Measurements from ENCODE around the gene SCAF1. TPM values are rescaled to one million over a fixed set of nuclear protein-coding genes. Genes with fewer than 3 reads are reported as not detected.
"Not testable (repeated sequence)": the region's sequence is repeated elsewhere in the genome, so short reads cannot be mapped to it uniquely, and the experiment has no call there.

The SCAF1 gene
- total RNA-seq, 1 donor from 2014 or later: 89.9 TPM

GRCh38 chr19:49632576-49632975, 9.4 kb upstream of the SCAF1 start:
- Mint-ChIP-seq H3K27me3 (ENCODE audit: low read depth) (no peaks in the 10 kb centered on the region), H3K27ac (no peak overlapping the region), H3K36me3 (peaks cover 14% of the 10 kb centered on the region), H3K4me1 (peaks cover 21% of the 10 kb centered on the region), H3K4me3 (no peak overlapping the region), H3K9me3 (no peaks in the 10 kb centered on the region)
- DNase-seq (ENCODE audit: low spot score in 2 of 2, unreplicated experiment in 2 of 2): no peak
- no peak for TF ChIP-seq CTCF (IDR thresholded peaks at IDR 0.05; ENCODE audit: unreplicated experiment)

- H3K9me3 Mint-ChIP-seq, H3K27ac Mint-ChIP-seq: not testable (repeated sequence)
- peaks cover 27% of the 10 kb centered on the region for H3K4me1 Mint-ChIP-seq
Measured at GRCh38 chr19:49633273-49633672, 8.7 kb upstream of the SCAF1 start.

GRCh38 chr19:49635530-49636232, 6.3 kb upstream of the SCAF1 start:
- Mint-ChIP-seq H3K36me3 (no peaks in the 10 kb centered on the region), H3K4me1 (peaks cover 42% of the 10 kb centered on the region), H3K27me3 (ENCODE audit: low read depth) (no peaks in the 10 kb centered on the region), H3K4me3 (no peak overlapping the region), H3K9me3 (no peaks in the 10 kb centered on the region), H3K27ac (peak overlapping the region; percentile 78)
- TF ChIP-seq CTCF (IDR thresholded peaks at IDR 0.05; ENCODE audit: unreplicated experiment): no peak
- DNase-seq (ENCODE audit: low spot score in 2 of 2, unreplicated experiment in 2 of 2): no peak

More at GRCh38 chr19:49633273-49633672, 8.7 kb upstream of the SCAF1 start:
- H3K4me3 Mint-ChIP-seq; H3K36me3 Mint-ChIP-seq; DNase-seq (ENCODE audit: low spot score in 2 of 2, unreplicated experiment in 2 of 2); H3K27me3 Mint-ChIP-seq (ENCODE audit: low read depth): not testable (repeated sequence)

GRCh38 chr19:49636233-49636932, 5.6 kb upstream of the SCAF1 start:
- H3K4me1 Mint-ChIP-seq: peaks cover 41% of the 10 kb centered on the region
- no peaks in the 10 kb centered on the region for H3K27me3 Mint-ChIP-seq (ENCODE audit: low read depth)
- no peak for DNase-seq (ENCODE audit: low spot score in 2 of 2, unreplicated experiment in 2 of 2)
- TF ChIP-seq CTCF (IDR thresholded peaks at IDR 0.05; ENCODE audit: unreplicated experiment): no peak
- H3K4me3 Mint-ChIP-seq: peak overlapping the region; percentile 8
- no peaks in the 10 kb centered on the region for H3K9me3 Mint-ChIP-seq
- no peaks in the 10 kb centered on the region for H3K36me3 Mint-ChIP-seq
- peak overlapping the region; percentile 78 for H3K27ac Mint-ChIP-seq

GRCh38 chr19:49637821-49638738, 3.9 kb upstream of the SCAF1 start:
- Mint-ChIP-seq H3K9me3 (no peaks in the 10 kb centered on the region), H3K4me1 (peaks cover 51% of the 10 kb centered on the region)

More at GRCh38 chr19:49637821-49638738, 3.9 kb upstream of the SCAF1 start:
- no peak for TF ChIP-seq CTCF (IDR thresholded peaks at IDR 0.05; ENCODE audit: unreplicated experiment)
- DNase-seq (ENCODE audit: low spot score in 2 of 2, unreplicated experiment in 2 of 2): peak in 1 of 2 experiments; percentile 54
- Mint-ChIP-seq H3K27ac (peak overlapping the region; percentile 96), H3K27me3 (ENCODE audit: low read depth) (no peaks in the 10 kb centered on the region), H3K4me3 (peak overlapping the region; percentile 71), H3K36me3 (no peaks in the 10 kb centered on the region)
